ENCODE data around the gene DTWD1. TPM values are rescaled to one million over a fixed set of nuclear protein-coding genes. Genes with fewer than 3 reads are reported as not detected.
"Not testable (repeated sequence)": the region's sequence is repeated elsewhere in the genome, so short reads cannot be mapped to it uniquely, and the experiment has no call there.

The DTWD1 gene
- total and polyA plus RNA-seq, 4 donors = 20.8 to 36.1 (median 27.3) TPM

DNA sequence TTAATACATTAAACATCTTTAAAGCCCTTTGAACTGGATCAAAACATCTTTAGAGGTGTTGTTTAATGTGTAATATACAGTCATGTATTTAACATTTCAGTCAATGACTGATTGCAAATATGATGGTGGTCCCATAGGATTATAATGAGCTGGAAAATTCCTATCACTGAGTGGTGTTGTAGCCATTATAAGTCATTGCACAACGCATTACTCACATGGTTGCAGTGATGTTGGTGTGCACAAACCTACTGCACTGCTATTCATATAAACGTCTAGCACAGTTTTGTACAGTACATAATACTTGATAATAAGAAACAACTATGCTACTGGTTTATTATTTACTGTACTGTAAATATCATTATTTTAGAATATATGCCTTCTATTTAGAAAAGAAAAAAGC is 75.6 kb downstream of the DTWD1 start:
- no CpG with 5 or more reads among the region's 2 CpGs for WGBS (ENCODE audit: insufficient coverage)

DNA sequence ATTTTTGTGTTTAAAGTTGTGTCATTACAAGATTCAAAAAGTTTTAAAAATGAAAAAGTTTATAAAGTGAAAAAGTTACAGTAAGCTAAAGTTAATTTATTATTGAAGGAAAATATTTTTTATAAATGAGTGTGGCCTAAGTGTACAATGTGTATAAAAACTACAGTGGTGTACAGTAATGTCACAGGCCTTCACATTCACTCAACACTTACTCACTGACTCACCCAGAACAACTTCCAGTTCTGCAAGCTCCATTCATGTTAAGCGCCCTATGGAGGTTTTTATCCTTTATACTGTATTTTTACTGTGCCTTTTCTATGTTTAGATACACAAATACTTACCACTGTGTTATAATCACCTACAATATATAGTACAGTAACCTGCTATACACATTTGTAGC is 76.3 kb downstream of the DTWD1 start:
- no peaks in the 10 kb centered on the region for H3K9me3 ChIP-seq (ENCODE audit: control insufficient read depth, insufficient read depth, low read length)
- H3K27ac ChIP-seq (ENCODE audit: low read depth, low read length) = no peak overlapping the region
- no peaks in the 10 kb centered on the region for H3K36me3 ChIP-seq (ENCODE audit: control insufficient read depth, insufficient read depth, low read length)
- H3K4me3 ChIP-seq (ENCODE audit: low read depth, low read length) = no peak overlapping the region
- H3K4me1 ChIP-seq (ENCODE audit: control insufficient read depth, insufficient read depth, low read length) = no peaks in the 10 kb centered on the region
- no peak for DNase-seq (ENCODE audit: low read depth in 4 of 6, low spot score in 6 of 6)
- WGBS (ENCODE audit: insufficient coverage) = no CpG with 5 or more reads among the region's 1 CpG
- H3K27me3 ChIP-seq (ENCODE audit: control insufficient read depth, insufficient read depth, low read length) = no peaks in the 10 kb centered on the region

More for the DNA sequence above, 75.6 kb downstream of the DTWD1 start:
- no peak overlapping the region for H3K4me3 ChIP-seq (ENCODE audit: low read depth, low read length)
- DNase-seq (ENCODE audit: low read depth in 4 of 6, low spot score in 6 of 6) = no peak
- H3K36me3 ChIP-seq (ENCODE audit: control insufficient read depth, insufficient read depth, low read length) = no peaks in the 10 kb centered on the region
- no peaks in the 10 kb centered on the region for H3K4me1 ChIP-seq (ENCODE audit: control insufficient read depth, insufficient read depth, low read length)
- no peaks in the 10 kb centered on the region for H3K27me3 ChIP-seq (ENCODE audit: control insufficient read depth, insufficient read depth, low read length)
- H3K27ac ChIP-seq (ENCODE audit: low read depth, low read length) = no peak overlapping the region
- no peaks in the 10 kb centered on the region for H3K9me3 ChIP-seq (ENCODE audit: control insufficient read depth, insufficient read depth, low read length)

DNA sequence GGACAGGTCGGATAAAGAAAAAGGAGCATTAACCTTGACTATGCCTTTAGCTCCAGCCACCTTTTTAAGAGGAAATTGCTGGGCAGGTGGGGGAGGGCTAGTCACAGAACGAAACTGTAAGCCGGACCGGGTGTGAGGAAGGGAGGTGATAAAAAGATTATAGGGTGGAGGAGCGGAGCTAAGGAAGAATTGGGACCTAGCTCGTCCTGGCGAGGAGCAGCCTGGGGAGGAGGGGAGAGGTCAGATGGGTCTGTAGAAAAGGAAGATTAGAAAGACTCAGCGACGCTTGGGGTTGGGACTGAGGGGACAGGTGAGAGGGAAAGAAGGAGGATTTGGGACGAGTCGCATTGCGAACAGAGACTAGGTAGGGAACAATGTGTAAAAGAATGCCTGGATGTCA is 82.1 kb downstream of the DTWD1 start:
- H3K4me3 ChIP-seq (ENCODE audit: low read depth, low read length); H3K4me1 ChIP-seq (ENCODE audit: control insufficient read depth, insufficient read depth, low read length); H3K27me3 ChIP-seq (ENCODE audit: control insufficient read depth, insufficient read depth, low read length); H3K36me3 ChIP-seq (ENCODE audit: control insufficient read depth, insufficient read depth, low read length); H3K27ac ChIP-seq (ENCODE audit: low read depth, low read length); DNase-seq (ENCODE audit: low read depth in 4 of 6, low spot score in 6 of 6); H3K9me3 ChIP-seq (ENCODE audit: control insufficient read depth, insufficient read depth, low read length): not testable (repeated sequence)
- 79% methylated on average over 12 of the region's 12 CpGs for WGBS (ENCODE audit: insufficient coverage)

Other genes starting within 250 kb of the DTWD1 start
- gene FGF7, start 197.8 kb upstream of the DTWD1 start, total RNA-seq = 10 to 100 TPM in 1 of 2 donors, 1 to 10 TPM in 1; 5.6 to 10.4 TPM
- 1 to 10 TPM; 4.2 to 5.8 TPM for gene FGF7, start 197.8 kb upstream of the DTWD1 start, polyA plus RNA-seq (ENCODE audit: insufficient read length in 2 of 2)
- gene FAM227B, start 230 bp upstream of the DTWD1 start, total RNA-seq = 10 to 100 TPM in 1 of 2 donors, 1 to 10 TPM in 1; 8.3 to 12.9 TPM
- 1 to 10 TPM; 6.2 to 7.6 TPM for gene FAM227B, start 230 bp upstream of the DTWD1 start, polyA plus RNA-seq (ENCODE audit: insufficient read length in 2 of 2)